UCSD-AML1 (cell line): ENCODE measurements around the gene CDH10.

Source experiments
- DNase-seq: peaks from one replicate; lab custom pipeline; 2025; ENCODE audit not compliant: unreplicated experiment; lab: John Stamatoyannopoulos, UW

The CDH10 gene

GRCh38 chr5:24491490-24491889, 153.3 kb downstream of the CDH10 start:
- DNase-seq: no peak

DNA sequence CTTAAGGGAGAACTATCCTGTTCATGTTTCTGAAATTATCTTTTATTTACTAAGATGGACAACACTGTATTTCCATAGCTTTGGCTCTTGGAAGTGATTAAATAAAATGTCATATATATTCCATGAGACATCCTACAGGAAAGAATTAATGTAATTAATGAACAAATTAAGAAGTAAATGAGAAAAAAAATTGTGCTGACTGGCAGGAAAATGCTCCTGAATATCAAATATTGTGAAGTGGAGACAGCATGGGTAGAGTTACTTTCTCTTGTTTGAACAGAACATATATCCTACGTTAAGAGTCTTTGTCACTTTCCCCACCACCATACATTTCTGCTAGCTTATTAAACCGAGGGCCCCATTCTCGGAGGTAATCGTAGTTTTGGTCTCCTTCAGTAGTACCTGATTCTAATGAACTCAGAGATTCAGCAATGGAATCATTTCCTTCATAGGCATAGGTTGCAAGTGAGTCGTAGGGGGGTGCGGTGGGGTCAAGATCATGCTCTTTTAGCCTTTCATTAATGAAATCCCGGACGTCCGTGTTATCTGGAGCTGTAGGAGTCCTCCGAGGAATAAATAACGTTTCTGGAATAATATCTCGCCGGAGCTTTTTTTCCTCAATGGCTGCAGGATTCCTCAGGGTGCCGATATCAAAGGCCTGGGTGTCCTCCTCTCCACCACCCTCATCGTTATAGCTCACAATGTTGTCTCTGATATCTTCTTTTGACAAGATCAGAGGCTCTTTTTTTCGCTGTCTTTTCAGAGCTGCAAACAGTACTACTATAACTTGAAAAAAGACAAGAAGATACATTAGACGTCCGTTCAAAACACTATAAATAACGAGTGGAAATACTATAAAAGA, 157.2 kb downstream of the CDH10 start:
- DNase-seq: no peak

DNA sequence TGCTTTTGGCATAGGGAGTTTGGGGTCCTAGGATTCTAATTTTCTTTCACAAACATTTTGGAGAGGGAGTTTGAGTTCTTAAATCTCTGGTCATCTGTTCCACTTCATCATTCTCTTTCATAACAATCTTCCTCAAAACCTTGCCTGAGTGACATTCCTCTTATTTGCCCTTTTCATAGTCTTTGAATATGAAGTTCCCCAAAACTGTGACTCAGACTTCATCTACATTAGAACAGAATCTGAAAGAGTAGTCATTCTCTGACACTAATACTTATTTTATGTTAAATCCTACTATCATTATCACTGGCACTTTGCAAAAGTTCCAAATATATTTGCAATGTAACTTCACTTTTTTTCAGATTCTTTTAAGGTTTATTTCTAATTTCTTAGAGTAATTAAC, 163.8 kb downstream of the CDH10 start:
- DNase-seq: no peak

DNA sequence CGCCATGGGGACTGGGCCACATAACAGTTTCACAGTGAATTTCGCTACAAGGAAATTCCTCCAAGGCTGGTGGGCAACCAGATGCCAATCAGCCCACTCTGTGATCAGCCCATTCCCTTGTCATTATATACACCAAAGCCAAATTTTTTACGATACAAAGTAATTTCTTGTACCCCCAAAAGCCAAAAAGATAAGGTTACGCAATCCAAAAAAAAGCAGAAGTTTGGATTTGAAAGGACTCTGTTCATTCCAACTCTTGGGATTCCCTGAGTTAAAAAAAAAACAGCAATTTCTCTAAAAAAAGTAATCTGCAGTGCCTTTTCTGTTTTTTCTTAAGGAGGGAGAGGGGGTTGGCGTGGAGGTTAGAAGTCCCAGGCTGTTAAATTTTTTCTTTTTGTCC, 166.8 kb downstream of the CDH10 start:
- DNase-seq: no peak

- no peak for DNase-seq
Measured at GRCh38 chr5:24475101-24475500, 169.7 kb downstream of the CDH10 start.

DNA sequence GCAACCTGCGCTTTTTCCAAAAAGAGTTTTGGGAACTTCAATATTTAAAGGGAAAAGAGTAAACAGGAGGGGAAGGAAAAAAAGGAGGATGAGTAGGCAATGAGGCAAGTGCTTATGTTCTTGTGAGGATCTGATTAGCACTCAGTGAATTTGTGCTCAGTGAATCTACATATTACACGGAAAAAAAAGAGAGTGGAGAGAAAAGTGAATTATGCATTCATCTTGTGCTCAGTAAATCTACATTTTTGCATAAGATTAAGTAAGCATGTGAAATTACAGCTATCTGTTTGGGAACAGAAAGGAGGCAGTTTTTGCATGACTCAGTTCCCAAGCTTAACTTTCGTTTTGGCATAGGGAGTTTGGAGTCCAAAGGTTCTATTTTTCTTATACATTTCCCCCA, 170.1 kb downstream of the CDH10 start:
- DNase-seq: no peak

GRCh38 chr5:24472518-24472917, 172.3 kb downstream of the CDH10 start:
- no peak for DNase-seq

GRCh38 chr5:24444414-24444813, 200.4 kb downstream of the CDH10 start:
- no peak for DNase-seq

GRCh38 chr5:24439465-24439864, 205.3 kb downstream of the CDH10 start:
- DNase-seq: no peak
